ENCODE data around the gene ATXN2. TPM values are rescaled to one million over a fixed set of nuclear protein-coding genes. Genes with fewer than 3 reads are reported as not detected.

ATXN2 gene
- total and polyA plus RNA-seq, 2 of the 4 experiments (the other 2 are of a cell fraction): 12.4 to 66.5 TPM

DNA sequence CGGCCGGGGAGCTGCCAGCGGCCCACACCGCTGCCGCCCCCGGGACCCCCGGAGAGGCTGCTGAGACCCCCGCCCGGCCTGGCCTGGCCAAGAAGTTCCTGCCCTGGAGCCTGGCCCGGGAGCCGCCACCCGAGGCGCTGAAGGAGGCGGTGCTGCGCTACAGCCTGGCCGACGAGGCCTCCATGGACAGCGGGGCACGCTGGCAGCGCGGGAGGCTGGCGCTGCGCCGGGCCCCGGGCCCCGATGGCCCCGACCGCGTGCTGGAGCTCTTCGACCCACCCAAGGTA lies 180.6 kb downstream of the ATXN2 start:
- DNase-seq (no peak), ATAC-seq (ENCODE audit: low read depth) (no peak)
- in situ Hi-C loops (cut with MboI; ENCODE audit: low sequenced_read_pairs): no loop called here
- no TSS peak for BruUV-seq (replicated peaks)
- Histone ChIP-seq H3K18ac (ENCODE audit: low read depth, low read length) (no peak overlapping the region), H4K20me1 (ENCODE audit: insufficient read depth, low read length) (peaks cover 38% of the 10 kb centered on the region), H2AK5ac (ENCODE audit: low read depth, low read length) (no peak overlapping the region), H3K9me3 (ENCODE audit: control insufficient read depth, insufficient read depth, low read length) (no peaks in the 10 kb centered on the region), H2BK20ac (ENCODE audit: low read depth, low read length) (no peak overlapping the region), H2BK5ac (ENCODE audit: low read depth, low read length, poor library complexity, severe bottlenecking) (no peak overlapping the region), H3K79me1 (ENCODE audit: low read depth in 1 of 2, low read length in 2 of 2) (peaks cover 37 to 73% of the 10 kb centered on the region in 2 experiments), H4K5ac (ENCODE audit: low read depth, low read length) (no peak overlapping the region), H3K36me3 (ENCODE audit: control insufficient read depth, insufficient read depth, low read length) (peaks cover 19% of the 10 kb centered on the region), H2AK9ac (replicated peaks; ENCODE audit: low read depth, low read length, poor library complexity) (no peak overlapping the region), H2BK15ac (ENCODE audit: low read depth, low read length) (no peak overlapping the region), H3K4me1 (ENCODE audit: control insufficient read depth, insufficient read depth, low read length) (peaks cover 6% of the 10 kb centered on the region), H4K91ac (ENCODE audit: insufficient read depth, low read depth, low read length) (no peak overlapping the region), H2BK120ac (ENCODE audit: low read depth, low read length) (no peak overlapping the region), H3K27me3 (ENCODE audit: control insufficient read depth, insufficient read depth, low read length) (no peaks in the 10 kb centered on the region), H3K9ac (ENCODE audit: low read depth, low read length) (no peak overlapping the region), H3K14ac (replicated peaks; ENCODE audit: low read depth, low read length) (no peak overlapping the region), H3K4me2 (ENCODE audit: low read depth, low read length) (no peak overlapping the region), H3K4ac (ENCODE audit: low read depth, low read length) (no peak overlapping the region), H2AFZ (replicated peaks; ENCODE audit: low read length, poor library complexity) (no peak overlapping the region), H4K8ac (ENCODE audit: low read depth in 2 of 2, low read length in 2 of 2) (no peak overlapping the region), H3K4me3 (ENCODE audit: insufficient read depth, low read depth, low read length) (no peak overlapping the region), H3K27ac (ENCODE audit: insufficient read depth, low read length) (no peak overlapping the region), H3K9me1 (ENCODE audit: insufficient read depth, low read length) (peaks cover 21% of the 10 kb centered on the region), H3K56ac (ENCODE audit: extremely low read depth, insufficient read depth, low read length) (no peak overlapping the region), H3K23ac (ENCODE audit: low read depth, low read length) (no peak overlapping the region)
- POLR2A ChIA-PET (ENCODE audit: unreplicated experiment): no interaction called here
- intact Hi-C loops (cut with micrococcal nuclease): no loop called here
- dilution Hi-C loops (cut with HindIII; ENCODE audit: low sequenced_read_pairs, unreplicated experiment): no loop called here
- TF ChIP-seq MAFK (IDR thresholded peaks at IDR 0.05; ENCODE audit: low read depth, low read length) (no peak), CEBPB (IDR thresholded peaks at IDR 0.05; ENCODE audit: low read depth, low read length) (no peak), SMC3 (IDR thresholded peaks at IDR 0.05; ENCODE audit: low read depth, low read length) (no peak), MAZ (IDR thresholded peaks at IDR 0.05; ENCODE audit: borderline replicate concordance, low read depth, low read length) (no peak), MXI1 (IDR thresholded peaks at IDR 0.05; ENCODE audit: borderline replicate concordance, low read depth, low read length) (no peak)
- TF ChIP-seq, protein P1, sequence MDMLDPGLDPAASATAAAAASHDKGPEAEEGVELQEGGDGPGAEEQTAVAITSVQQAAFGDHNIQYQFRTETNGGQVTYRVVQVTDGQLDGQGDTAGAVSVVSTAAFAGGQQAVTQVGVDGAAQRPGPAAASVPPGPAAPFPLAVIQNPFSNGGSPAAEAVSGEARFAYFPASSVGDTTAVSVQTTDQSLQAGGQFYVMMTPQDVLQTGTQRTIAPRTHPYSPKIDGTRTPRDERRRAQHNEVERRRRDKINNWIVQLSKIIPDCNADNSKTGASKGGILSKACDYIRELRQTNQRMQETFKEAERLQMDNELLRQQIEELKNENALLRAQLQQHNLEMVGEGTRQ (IDR thresholded peaks at IDR 0.05; ENCODE audit: low read depth, low read length): no peak
- CTCF ChIA-PET: no interaction called here
- WGBS, 2 experiments (ENCODE audit: extremely low coverage in 2 of 2, insufficient read length in 1 of 2): 96% methylated on average over 28 of the region's 30 CpGs; no CpG with 5 or more reads in 1 of the 2 experiments
